ENCODE measurements around the gene PRKX.

DNA sequence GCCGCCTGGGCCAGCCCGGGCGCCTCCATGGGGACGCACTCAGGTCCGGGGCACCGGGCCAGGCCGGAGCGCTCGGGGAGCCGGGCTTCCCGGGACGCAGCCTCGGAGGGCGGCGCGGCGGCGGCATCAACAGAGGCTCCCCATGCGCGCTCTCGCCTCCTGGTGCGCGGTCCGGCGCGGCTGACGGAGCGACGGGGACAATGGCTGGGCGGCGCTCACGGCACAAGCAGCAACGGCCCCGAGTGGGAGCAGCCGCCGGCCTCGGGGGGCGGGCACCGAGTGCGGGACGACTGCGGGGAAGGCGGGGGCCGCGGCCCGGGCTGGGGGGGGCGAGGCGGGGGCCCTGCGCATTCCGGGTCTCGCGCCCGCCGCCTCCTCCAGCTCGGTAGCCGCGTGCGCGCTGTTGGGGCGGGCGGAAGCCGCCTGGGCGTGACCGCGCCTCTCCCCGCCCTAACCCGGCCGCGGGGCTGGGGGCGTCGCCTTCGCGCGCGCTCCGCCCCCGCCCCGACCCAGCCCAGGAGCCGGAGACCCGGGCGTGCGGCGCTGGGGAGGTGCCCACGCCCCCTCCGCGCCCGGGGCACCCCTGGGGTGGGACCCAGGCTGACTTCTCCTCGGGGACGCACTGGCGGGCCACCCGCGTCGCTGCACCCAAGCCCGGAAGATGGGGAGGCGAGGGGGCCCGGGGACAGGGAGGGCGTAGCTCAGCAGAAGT is at the start of gene PRKX:
- TF ChIP-seq EP300 (IDR thresholded peaks at IDR 0.05; ENCODE audit: borderline replicate concordance) (no peak), TAF1 (IDR thresholded peaks at IDR 0.05; ENCODE audit: low read depth) (no peak)

Data from Ishikawa (cell line).